K562 (cell line): ENCODE data around the gene TACC3.

ENCODE experiments used
- CBX3 ChIP-seq, 2 experiments: IDR thresholded peaks; 1 replicate in 1 of 2; 2 replicates in 1 of 2; pipeline ENCODE4 v1.6.1; 2012; ENCODE audit warnings: inconsistent platforms in 2 of 2, low read length in 2 of 2, borderline replicate concordance in 1 of 2, control low read depth in 1 of 2
- CEBPZ ChIP-seq: fragments of 150-350 bp; IDR thresholded peaks from 2 replicates; pipeline ENCODE4 v1.6.1; 2014; ENCODE audit warnings: low read depth, mild to moderate bottlenecking, low read length, borderline replicate concordance
- CTCF ChIP-seq, 3 experiments: IDR thresholded peaks in 2 of 3; conservative IDR thresholded peaks in 1 of 3; 2 replicates each; pipeline ENCODE4 v1.5.1; 2011 to 2012; ENCODE audit warnings: low read length in 3 of 3, mild to moderate bottlenecking in 3 of 3, control low read depth in 2 of 3, improper control_type of control experiment in 1 of 3, inconsistent platforms in 1 of 3, low read depth in 1 of 3, mixed read lengths in 1 of 3, moderate library complexity in 1 of 3; ENCODE audit not compliant: insufficient read depth in 2 of 3
- KLF10 ChIP-seq: fragments of 250-450 bp; sonication (Bioruptor Pico); IDR thresholded peaks from 2 replicates; pipeline ENCODE4 v1.6.1; 2021; ENCODE audit warnings: matching md5 sums
- MXI1 ChIP-seq: IDR thresholded peaks from 2 replicates; pipeline ENCODE4 v1.6.1; 2011; ENCODE audit warnings: low read depth, mild to moderate bottlenecking, improper control_type of control experiment, low read length
- NFIC ChIP-seq: fragments of 450-650 bp; IDR thresholded peaks from 2 replicates; pipeline ENCODE4 v1.6.1; 2017; ENCODE audit warnings: mild to moderate bottlenecking, inconsistent platforms
- POLR2A ChIP-seq: fragments of 450-650 bp; conservative IDR thresholded peaks from 2 replicates; pipeline ENCODE4 v1.6.1; 2016
- SMARCB1 ChIP-seq: IDR thresholded peaks from 2 replicates; pipeline ENCODE4 v1.6.1; 2011; ENCODE audit warnings: improper control_type of control experiment, low read depth; ENCODE audit not compliant: insufficient read length
- SRSF9 ChIP-seq: fragments of 200-400 bp; formaldehyde crosslinking; IDR thresholded peaks from 2 replicates; pipeline ENCODE4 v1.6.1; 2017; ENCODE audit warnings: low read depth, low read length, borderline replicate concordance
- TCF7 ChIP-seq: sonication (generic); IDR thresholded peaks from 2 replicates; pipeline ENCODE4 v1.6.1; 2016; ENCODE audit warnings: antibody characterized with exemption, borderline replicate concordance
- ZHX1 ChIP-seq: fragments of 150-350 bp; conservative IDR thresholded peaks from 2 replicates; pipeline ENCODE4 v1.6.1; 2014; ENCODE audit warnings: low read length
- ZNF274 ChIP-seq: IDR thresholded peaks from 2 replicates; pipeline ENCODE4 v1.6.1; 2011; ENCODE audit warnings: low read depth, mild to moderate bottlenecking, low read length, moderate library complexity, borderline replicate concordance
- ZNF561 ChIP-seq: fragments of 450-650 bp; formaldehyde crosslinking; conservative IDR thresholded peaks from 2 replicates; pipeline ENCODE4 v1.4.0; 2020; ENCODE audit warnings: mild to moderate bottlenecking, moderate library complexity
- ZNF639 ChIP-seq, 2 experiments: fragments of 200-800 bp in 1 of 2; sonication (Bioruptor generic) in 1 of 2; sonication (generic) in 1 of 2; formaldehyde crosslinking in 1 of 2; IDR thresholded peaks in 1 of 2; conservative IDR thresholded peaks in 1 of 2; 2 replicates each; pipeline versions ENCODE4 v1.5.0 to v1.6.1; 2016 to 2020; ENCODE audit warnings: missing compliant biosample characterization in 1 of 2, missing genetic modification characterization in 1 of 2, missing genetic modification reagents in 1 of 2

- TF ChIP-seq CEBPZ: no peak
- no peak for TF ChIP-seq POLR2A
- TF ChIP-seq MXI1: no peak
- TF ChIP-seq ZNF561 (CRISPR knock-in tag): no peak
- TF ChIP-seq NFIC: no peak
- no peak for TF ChIP-seq CBX3 (IDR thresholded peaks at IDR 0.05; ENCODE audit: borderline replicate concordance in 1 of 2, low read length in 2 of 2)
- TF ChIP-seq SRSF9: no peak
- TF ChIP-seq SMARCB1: no peak
- TF ChIP-seq ZHX1: no peak
- no peak for TF ChIP-seq ZNF274
- TF ChIP-seq CTCF (IDR thresholded peaks at IDR 0.05 in 2 of 3, conservative IDR thresholded peaks at IDR 0.05 in 1 of 3; ENCODE audit: insufficient read depth in 2 of 3, low read depth in 1 of 3, low read length in 3 of 3): no peak
- no peak for TF ChIP-seq KLF10
- no peak for TF ChIP-seq ZNF639 (CRISPR knock-in tag; conservative IDR thresholded peaks at IDR 0.05 in 1 of 2, IDR thresholded peaks at IDR 0.05 in 1 of 2)
- TF ChIP-seq TCF7: no peak
Observed at GRCh38 chr4:1675136-1675801, 46.1 kb upstream of the TACC3 start.
